GM11168 (cell line): ENCODE results near the gene SRF.

Experiments
- in situ Hi-C: fragments of 300-500 bp; cut with MboI; formaldehyde crosslinking; loops from one replicate; pipeline ENCODE4 v1.12.0; 2022; ENCODE audit warnings: low sequenced_read_pairs; ENCODE audit not compliant: unreplicated experiment

SRF gene

GRCh38 chr6:43181621-43181941 is 10.5 kb downstream of the SRF start:
- in situ Hi-C loops = no loop called here

- in situ Hi-C loops = no loop called here
These were observed 11.1 kb downstream of the SRF start, which contains the start of gene CUL9 for GRCh38 chr6:43181942-43182860. TSS of gene CUL9 (plus strand) at chr6:43182196. CDS start at chr6:43184311, 2,115 bp downstream.

GRCh38 chr6:43183441-43183840 is 12.4 kb downstream of the SRF start:
- in situ Hi-C loops = no loop called here

GRCh38 chr6:43184268-43184985 is 13.4 kb downstream of the SRF start:
- in situ Hi-C loops = no loop called here

- in situ Hi-C loops = no loop called here
These were observed 14.4 kb downstream of the SRF start for GRCh38 chr6:43185391-43185985.

GRCh38 chr6:43186019-43186418 is 14.9 kb downstream of the SRF start:
- in situ Hi-C loops = no loop called here

- in situ Hi-C loops = no loop called here
These were observed 15.6 kb downstream of the SRF start for GRCh38 chr6:43186706-43187105.

GRCh38 chr6:43187821-43188220 is 16.8 kb downstream of the SRF start:
- in situ Hi-C loops = no loop called here

GRCh38 chr6:43188426-43188825 is 17.4 kb downstream of the SRF start:
- in situ Hi-C loops = no loop called here

- in situ Hi-C loops = no loop called here
These were observed 18.8 kb downstream of the SRF start for GRCh38 chr6:43189776-43190304.

GRCh38 chr6:43192911-43193310 is 21.8 kb downstream of the SRF start:
- in situ Hi-C loops = no loop called here

- in situ Hi-C loops = no loop called here
These were observed 22.9 kb downstream of the SRF start for GRCh38 chr6:43193929-43194328.

GRCh38 chr6:43196337-43196736 is 25.3 kb downstream of the SRF start:
- in situ Hi-C loops = no loop called here

GRCh38 chr6:43199912-43200311 is 28.8 kb downstream of the SRF start:
- in situ Hi-C loops = no loop called here

- in situ Hi-C loops = no loop called here
These were observed 29.5 kb downstream of the SRF start for GRCh38 chr6:43200541-43200940.

- in situ Hi-C loops = no loop called here
These were observed 31.4 kb downstream of the SRF start for GRCh38 chr6:43202451-43202850.

GRCh38 chr6:43203029-43203717 is 32.1 kb downstream of the SRF start:
- in situ Hi-C loops = no loop called here

GRCh38 chr6:43203718-43204095 is 32.6 kb downstream of the SRF start:
- in situ Hi-C loops = no loop called here

- in situ Hi-C loops = no loop called here
These were observed 33.4 kb downstream of the SRF start for GRCh38 chr6:43204271-43205105.
